ENCODE measurements around the gene SMURF1. TPM values are rescaled to one million over a fixed set of nuclear protein-coding genes. Genes with fewer than 3 reads are reported as not detected.

Gene SMURF1
- total RNA-seq, 1 donor from 2014 or later: 44.7 TPM

DNA sequence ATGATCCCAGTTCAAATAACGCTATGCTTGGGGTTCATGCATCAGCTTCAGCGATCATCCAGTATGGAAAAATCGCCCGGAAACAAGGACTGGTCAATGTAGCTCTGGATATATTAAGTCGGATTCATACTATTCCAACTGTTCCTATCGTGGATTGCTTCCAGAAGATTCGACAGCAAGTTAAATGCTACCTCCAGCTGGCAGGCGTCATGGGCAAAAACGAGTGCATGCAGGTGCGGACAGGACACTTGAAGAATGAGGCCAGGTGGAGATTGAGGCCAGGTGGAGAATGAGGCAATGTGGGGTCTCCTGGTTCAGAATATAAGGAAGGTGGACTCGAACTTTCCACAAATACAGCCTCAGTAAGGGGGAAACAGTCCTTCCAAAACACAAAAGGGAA lies 159.8 kb downstream of the SMURF1 start:
- H3K4me1 Mint-ChIP-seq (ENCODE audit: low read depth, unreplicated experiment): no peaks in the 10 kb centered on the region
- H3K27me3 Mint-ChIP-seq (ENCODE audit: low read depth, unreplicated experiment): no peaks in the 10 kb centered on the region
- H3K27ac ChIP-seq (ENCODE audit: low read depth, low read length): no peak overlapping the region
- H3K27ac Mint-ChIP-seq (ENCODE audit: unreplicated experiment): no peak overlapping the region
- H3K4me2 ChIP-seq (ENCODE audit: low read length): no peak overlapping the region
- DNase-seq (ENCODE audit: low read depth): no peak
- H3K9ac ChIP-seq (ENCODE audit: low read length): no peak overlapping the region
- H3K9me3 Mint-ChIP-seq (ENCODE audit: unreplicated experiment): peaks cover 5% of the 10 kb centered on the region
- H3K9me3 ChIP-seq (ENCODE audit: insufficient read depth, low read depth, low read length): no peaks in the 10 kb centered on the region
- H4K20me1 ChIP-seq (ENCODE audit: insufficient read depth, low read length): peaks cover 5% of the 10 kb centered on the region
- H3K27me3 ChIP-seq (ENCODE audit: insufficient read depth, low read length): no peaks in the 10 kb centered on the region
- H3K79me2 ChIP-seq (ENCODE audit: insufficient read depth, low read length): no peaks in the 10 kb centered on the region
- no peaks in the 10 kb centered on the region for H3K4me1 ChIP-seq (ENCODE audit: insufficient read depth, low read length)
- FAIRE-seq: no peak
- H3K36me3 ChIP-seq (ENCODE audit: insufficient read depth, low read length): peaks cover 68% of the 10 kb centered on the region
- TF ChIP-seq, protein P1, sequence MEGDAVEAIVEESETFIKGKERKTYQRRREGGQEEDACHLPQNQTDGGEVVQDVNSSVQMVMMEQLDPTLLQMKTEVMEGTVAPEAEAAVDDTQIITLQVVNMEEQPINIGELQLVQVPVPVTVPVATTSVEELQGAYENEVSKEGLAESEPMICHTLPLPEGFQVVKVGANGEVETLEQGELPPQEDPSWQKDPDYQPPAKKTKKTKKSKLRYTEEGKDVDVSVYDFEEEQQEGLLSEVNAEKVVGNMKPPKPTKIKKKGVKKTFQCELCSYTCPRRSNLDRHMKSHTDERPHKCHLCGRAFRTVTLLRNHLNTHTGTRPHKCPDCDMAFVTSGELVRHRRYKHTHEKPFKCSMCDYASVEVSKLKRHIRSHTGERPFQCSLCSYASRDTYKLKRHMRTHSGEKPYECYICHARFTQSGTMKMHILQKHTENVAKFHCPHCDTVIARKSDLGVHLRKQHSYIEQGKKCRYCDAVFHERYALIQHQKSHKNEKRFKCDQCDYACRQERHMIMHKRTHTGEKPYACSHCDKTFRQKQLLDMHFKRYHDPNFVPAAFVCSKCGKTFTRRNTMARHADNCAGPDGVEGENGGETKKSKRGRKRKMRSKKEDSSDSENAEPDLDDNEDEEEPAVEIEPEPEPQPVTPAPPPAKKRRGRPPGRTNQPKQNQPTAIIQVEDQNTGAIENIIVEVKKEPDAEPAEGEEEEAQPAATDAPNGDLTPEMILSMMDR (IDR thresholded peaks at IDR 0.05; ENCODE audit: insufficient read depth, low read depth, low read length): no peak
- TF ChIP-seq EZH2 (IDR thresholded peaks at IDR 0.05; ENCODE audit: insufficient read depth, low read length): no peak
- peaks cover 32% of the 10 kb centered on the region for H3K36me3 Mint-ChIP-seq (ENCODE audit: low read depth, unreplicated experiment)
- H3K4me3 ChIP-seq (ENCODE audit: insufficient read depth, low read depth, low read length): no peak overlapping the region
- H2AFZ ChIP-seq (ENCODE audit: low read depth, low read length): no peak overlapping the region
- no peak overlapping the region for H3K4me3 Mint-ChIP-seq (ENCODE audit: unreplicated experiment)

DNA sequence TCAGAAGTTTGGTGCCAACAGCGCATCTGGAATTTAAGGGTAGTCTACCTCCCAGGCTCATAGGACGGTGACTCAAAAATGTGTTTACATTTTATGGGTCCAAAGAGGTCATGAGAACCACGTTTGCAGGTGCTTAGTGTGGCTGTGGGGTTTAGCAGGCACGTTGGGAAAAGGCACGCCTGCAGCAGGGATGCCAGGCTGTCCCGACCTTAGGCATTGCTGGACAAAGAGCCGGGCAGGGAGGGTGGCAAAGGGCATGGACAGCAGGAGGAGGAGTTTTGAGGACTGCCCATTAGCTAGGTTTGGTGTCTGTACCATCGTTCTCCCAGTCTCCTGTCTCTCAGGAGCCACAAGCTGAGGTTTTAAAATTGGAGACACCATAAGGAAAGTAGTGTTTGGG lies 161.2 kb downstream of the SMURF1 start:
- H3K9ac ChIP-seq (ENCODE audit: low read length): no peak overlapping the region

DNA sequence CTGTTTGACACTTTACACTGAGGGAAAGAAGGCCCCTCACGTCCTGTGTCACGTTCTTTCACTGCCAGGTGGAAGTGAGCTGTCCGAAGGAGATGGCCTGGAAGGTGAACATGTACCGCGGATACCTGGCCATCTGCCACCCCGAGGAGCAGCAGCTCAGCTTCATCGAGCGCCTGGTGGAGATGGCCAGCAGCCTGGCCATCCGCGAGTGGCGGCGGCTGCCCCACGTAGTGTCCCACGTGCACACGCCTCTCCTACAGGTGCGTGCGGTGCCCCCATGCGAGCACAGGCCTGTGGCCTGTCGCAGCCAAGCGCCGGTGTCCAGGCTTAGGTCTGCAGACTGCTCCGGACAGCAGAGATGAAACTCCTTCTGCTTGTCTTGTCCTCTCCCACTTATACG lies 162.2 kb downstream of the SMURF1 start:
- DNase-seq (ENCODE audit: low read depth) (no peak), FAIRE-seq (no peak)
- H3K27ac ChIP-seq (ENCODE audit: low read depth, low read length): no peak overlapping the region
- Mint-ChIP-seq H3K4me3 (ENCODE audit: unreplicated experiment) (no peak overlapping the region), H3K4me1 (ENCODE audit: low read depth, unreplicated experiment) (no peaks in the 10 kb centered on the region), H3K9me3 (ENCODE audit: unreplicated experiment) (peaks cover 5% of the 10 kb centered on the region), H3K27me3 (ENCODE audit: low read depth, unreplicated experiment) (no peaks in the 10 kb centered on the region), H3K27ac (ENCODE audit: unreplicated experiment) (no peak overlapping the region), H3K36me3 (ENCODE audit: low read depth, unreplicated experiment) (peaks cover 28% of the 10 kb centered on the region)
- H3K9me3 ChIP-seq (ENCODE audit: insufficient read depth, low read depth, low read length): no peaks in the 10 kb centered on the region
- H4K20me1 ChIP-seq (ENCODE audit: insufficient read depth, low read length): no peaks in the 10 kb centered on the region
- TF ChIP-seq, protein P1 (IDR thresholded peaks at IDR 0.05; ENCODE audit: insufficient read depth, low read depth, low read length): no peak
- TF ChIP-seq EZH2 (IDR thresholded peaks at IDR 0.05; ENCODE audit: insufficient read depth, low read length): no peak
- H3K79me2 ChIP-seq (ENCODE audit: insufficient read depth, low read length): no peaks in the 10 kb centered on the region
- no peak overlapping the region for H3K9ac ChIP-seq (ENCODE audit: low read length)
- no peak overlapping the region for H3K4me3 ChIP-seq (ENCODE audit: insufficient read depth, low read depth, low read length)
- no peak overlapping the region for H2AFZ ChIP-seq (ENCODE audit: low read depth, low read length)
- H3K4me2 ChIP-seq (ENCODE audit: low read length): no peak overlapping the region
- H3K27me3 ChIP-seq (ENCODE audit: insufficient read depth, low read length): no peaks in the 10 kb centered on the region
- H3K36me3 ChIP-seq (ENCODE audit: insufficient read depth, low read length): peaks cover 81% of the 10 kb centered on the region
- H3K4me1 ChIP-seq (ENCODE audit: insufficient read depth, low read length): no peaks in the 10 kb centered on the region

More for the DNA sequence above, 161.2 kb downstream of the SMURF1 start:
- Mint-ChIP-seq H3K36me3 (ENCODE audit: low read depth, unreplicated experiment) (peaks cover 30% of the 10 kb centered on the region), H3K4me1 (ENCODE audit: low read depth, unreplicated experiment) (no peaks in the 10 kb centered on the region), H3K4me3 (ENCODE audit: unreplicated experiment) (no peak overlapping the region), H3K27ac (ENCODE audit: unreplicated experiment) (no peak overlapping the region), H3K27me3 (ENCODE audit: low read depth, unreplicated experiment) (no peaks in the 10 kb centered on the region), H3K9me3 (ENCODE audit: unreplicated experiment) (peaks cover 5% of the 10 kb centered on the region)
- DNase-seq (ENCODE audit: low read depth) (no peak), FAIRE-seq (no peak)
- H3K36me3 ChIP-seq (ENCODE audit: insufficient read depth, low read length): peaks cover 76% of the 10 kb centered on the region
- H3K4me1 ChIP-seq (ENCODE audit: insufficient read depth, low read length): no peaks in the 10 kb centered on the region
- no peaks in the 10 kb centered on the region for H3K9me3 ChIP-seq (ENCODE audit: insufficient read depth, low read depth, low read length)
- H3K4me3 ChIP-seq (ENCODE audit: insufficient read depth, low read depth, low read length): no peak overlapping the region
- no peak for TF ChIP-seq EZH2 (IDR thresholded peaks at IDR 0.05; ENCODE audit: insufficient read depth, low read length)
- TF ChIP-seq, protein P1 (IDR thresholded peaks at IDR 0.05; ENCODE audit: insufficient read depth, low read depth, low read length): no peak
- no peak overlapping the region for H3K27ac ChIP-seq (ENCODE audit: low read depth, low read length)
- peaks cover 3% of the 10 kb centered on the region for H4K20me1 ChIP-seq (ENCODE audit: insufficient read depth, low read length)
- no peak overlapping the region for H2AFZ ChIP-seq (ENCODE audit: low read depth, low read length)
- H3K79me2 ChIP-seq (ENCODE audit: insufficient read depth, low read length): no peaks in the 10 kb centered on the region
- no peak overlapping the region for H3K4me2 ChIP-seq (ENCODE audit: low read length)
- H3K27me3 ChIP-seq (ENCODE audit: insufficient read depth, low read length): no peaks in the 10 kb centered on the region
